CD4-positive, alpha-beta T cell treated with Interleukin-4 for 4 hours (primary cell): ENCODE data around the gene FUOM.

ENCODE experiments used
- DNase-seq: peaks from one replicate; pipeline ENCODE4 v3.0.0-alpha.2; 2020

FUOM gene

DNA sequence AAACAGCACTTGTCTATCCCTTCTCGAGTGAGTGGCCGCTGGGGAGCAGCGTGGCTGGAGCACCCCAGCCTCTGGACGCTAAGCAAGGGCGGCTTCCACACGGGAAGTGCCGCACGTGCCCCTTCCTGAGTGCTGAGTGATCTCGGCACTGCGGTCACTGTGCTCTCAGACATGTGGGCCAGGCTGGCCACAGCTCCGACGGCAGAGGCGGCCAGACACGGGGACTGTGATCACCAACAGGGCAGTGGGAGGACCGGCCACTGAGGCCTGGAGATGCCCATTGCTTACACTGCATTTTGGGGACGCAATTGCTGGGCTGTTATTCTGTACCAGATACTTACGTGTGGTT is 8.3 kb upstream of the FUOM start:
- no peak for DNase-seq

DNA sequence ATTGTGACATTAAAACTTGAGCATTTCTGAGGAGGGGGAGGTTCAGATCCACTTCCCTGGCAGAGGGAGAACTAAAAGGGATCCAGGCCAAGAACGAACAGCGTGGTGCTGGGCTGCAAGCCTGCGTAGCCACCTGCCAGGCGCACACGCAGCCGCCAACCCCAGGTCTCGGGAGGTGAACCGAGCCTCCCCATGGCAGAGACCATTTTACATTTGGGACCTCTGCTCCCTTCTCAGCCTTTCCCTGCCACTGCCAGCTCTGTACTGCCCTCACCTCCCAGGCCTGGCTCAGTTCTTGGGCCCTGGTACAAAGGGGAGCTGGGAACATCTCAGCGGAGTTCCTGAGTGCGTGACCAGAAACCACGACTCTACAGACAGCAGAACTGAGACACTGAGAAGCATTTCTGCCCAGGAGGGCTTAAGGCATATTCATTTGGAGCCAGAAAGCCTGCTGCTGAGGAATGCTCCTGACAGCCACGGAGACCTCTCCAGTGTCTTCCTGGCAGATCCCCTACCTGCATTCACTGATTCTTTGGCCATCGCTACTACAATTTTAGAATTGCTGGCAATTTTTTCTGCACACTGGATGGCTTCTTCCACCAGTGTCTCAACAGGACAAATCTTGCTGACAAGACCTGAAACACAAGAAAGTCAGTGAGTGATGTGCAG is 7.8 kb upstream of the FUOM start:
- no peak for DNase-seq

DNA sequence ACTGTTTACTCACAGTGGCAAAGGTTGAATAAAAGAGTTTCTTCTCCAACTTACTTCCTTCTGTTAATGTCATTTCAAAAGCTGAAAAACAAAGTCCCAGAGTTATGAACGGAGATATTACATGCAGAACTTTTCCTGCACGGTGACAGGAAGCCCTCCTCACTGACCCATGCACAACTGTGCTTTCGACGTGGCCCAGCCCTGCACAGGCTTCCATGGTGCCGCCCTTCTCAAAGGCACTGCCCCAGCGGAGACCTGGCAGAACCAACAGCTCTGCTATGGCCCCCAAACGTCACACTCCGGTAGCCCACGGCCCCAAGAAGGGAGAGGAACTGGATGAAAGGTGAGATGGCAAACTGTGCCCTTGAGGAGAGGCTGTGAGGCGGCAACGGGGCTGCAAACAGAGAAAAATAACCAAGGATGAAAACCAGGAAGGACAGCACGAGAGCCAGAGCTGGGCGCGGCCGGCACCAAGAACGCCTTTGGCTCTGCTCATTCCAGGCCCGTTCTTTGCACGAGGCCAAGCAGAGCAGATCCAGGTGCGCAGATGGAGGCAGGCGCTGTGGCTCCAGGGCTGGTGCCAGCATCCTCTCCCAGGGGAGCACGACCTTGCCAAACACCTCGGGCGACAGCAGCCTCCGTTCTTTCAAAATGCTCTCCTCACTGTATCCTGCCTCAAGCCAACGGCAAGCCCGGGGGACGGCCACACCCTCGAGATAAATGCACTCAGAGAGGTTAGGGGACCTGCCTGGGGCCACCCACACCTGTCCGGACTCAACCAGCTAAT is 7.0 kb upstream of the FUOM start:
- DNase-seq = no peak

DNA sequence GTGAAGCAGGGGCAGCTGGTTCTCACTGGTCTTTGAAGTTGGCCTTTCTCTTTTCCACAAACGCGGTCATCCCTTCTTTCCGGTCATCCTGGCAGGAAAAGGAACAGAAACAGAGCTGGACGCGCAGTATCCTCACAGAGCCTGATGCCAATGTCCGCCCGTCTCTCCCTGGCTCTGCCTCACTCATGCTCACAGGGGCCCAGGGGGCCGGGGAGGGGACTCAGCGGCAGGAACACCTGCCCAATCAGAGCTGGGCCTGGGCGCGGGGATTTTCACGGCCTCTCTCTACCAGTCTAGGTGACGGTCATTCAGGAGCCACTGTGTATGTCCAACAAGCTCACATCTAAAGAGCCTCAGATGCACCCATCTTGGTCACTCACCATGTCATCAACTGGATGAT is 5.0 kb upstream of the FUOM start:
- no peak for DNase-seq

DNA sequence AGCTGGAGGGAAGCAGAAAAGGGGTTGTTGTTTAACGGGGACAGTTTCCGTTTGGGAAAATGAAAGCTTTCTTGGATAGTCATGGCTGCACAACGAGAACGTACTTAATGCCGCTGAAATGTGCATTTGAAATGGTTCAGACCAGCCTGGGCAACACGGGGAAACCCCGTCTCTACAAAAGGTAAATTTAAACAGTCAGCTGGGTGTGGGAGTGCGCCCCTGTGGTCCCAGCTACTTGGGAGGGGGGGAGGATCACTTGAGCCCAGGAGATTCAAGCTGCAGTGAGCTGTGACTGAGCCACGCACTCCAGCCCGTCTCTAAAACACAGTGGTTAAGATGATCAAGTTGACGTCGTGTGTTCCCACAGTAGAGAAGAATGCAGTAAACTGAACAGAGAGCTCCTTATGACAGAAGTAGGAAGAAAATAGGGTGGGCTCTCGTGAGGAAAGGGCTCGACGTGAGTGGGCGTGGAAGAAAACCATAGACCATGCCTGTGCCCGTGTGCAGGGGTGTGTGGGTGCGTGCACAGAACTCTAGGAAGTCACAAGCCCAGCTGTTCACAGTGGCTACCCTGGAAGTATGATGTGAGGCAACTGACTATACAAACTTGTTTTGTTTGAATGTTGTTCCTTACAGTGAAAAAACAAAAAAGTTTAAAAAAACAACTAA is 4.1 kb upstream of the FUOM start:
- no peak for DNase-seq

DNA sequence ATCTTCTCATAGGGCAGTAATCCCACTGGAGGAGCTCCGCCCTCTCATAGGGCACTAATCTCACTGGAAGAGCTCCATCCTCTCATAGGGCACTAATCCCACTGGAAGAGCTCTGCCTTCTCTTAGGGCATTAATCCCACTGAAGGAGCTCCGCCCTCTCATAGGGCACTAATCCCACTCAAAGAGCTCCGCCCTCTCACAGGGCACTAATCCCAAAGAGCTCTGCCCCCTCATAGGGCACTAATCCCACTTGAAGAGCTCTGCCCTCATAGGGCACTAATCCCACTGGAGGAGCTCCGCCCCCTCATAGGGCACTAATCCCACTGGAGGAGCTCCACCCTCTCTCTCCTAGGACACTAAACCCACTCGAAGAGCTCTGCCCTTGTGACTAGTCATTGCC is 3.4 kb upstream of the FUOM start:
- DNase-seq = no peak

DNA sequence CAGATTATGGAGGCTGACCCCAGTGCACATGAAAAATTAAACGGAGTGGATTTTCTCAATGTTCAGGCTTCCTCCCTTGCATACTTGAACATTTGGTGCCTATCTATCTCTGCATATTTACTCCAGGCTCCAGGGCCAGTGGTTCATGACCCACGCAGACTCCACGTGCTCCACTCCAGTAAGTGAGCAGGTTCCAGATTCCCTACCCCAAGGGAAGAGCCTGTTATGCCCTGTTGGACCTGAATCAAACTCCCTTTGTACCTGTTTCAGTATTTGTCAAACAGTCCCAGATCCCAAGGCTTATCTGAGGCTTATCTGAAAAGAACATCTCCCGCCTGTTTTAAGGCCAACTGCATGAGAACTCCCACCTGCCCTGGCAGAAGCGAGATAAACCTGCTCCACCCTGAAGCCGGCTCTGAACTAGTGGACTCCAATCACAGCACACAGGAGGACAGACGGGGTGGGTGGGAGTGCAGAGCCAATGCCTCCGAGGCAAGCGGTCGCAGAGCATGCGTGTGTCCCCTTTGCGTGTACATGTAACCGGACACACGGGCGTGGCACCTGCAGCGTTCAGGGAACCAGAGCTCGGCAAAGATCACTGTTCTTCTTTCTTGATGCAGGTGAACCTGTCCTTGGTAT is 2.3 kb upstream of the FUOM start:
- no peak for DNase-seq

DNA sequence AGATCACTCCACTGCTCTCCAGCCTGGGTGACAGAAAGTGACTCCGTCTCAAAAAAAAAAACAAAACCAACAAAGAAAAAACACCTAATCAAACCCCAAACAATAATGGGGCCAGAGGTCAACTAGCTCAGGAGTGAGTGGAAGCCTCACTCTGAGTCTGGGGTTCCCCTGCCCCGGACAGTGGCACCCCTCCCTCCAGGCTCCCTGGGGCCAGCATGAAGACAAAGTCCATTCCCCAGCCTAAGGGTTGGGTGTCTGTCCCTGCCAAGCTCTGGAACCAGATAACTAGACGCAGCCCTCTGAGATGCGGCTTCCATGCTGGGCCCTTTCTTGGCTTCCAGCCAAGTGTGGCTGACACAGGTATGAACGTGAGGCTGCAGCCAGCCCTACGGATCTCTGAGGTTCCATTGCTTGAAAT is 1.7 kb upstream of the FUOM start:
- DNase-seq = peak; percentile 30

DNA sequence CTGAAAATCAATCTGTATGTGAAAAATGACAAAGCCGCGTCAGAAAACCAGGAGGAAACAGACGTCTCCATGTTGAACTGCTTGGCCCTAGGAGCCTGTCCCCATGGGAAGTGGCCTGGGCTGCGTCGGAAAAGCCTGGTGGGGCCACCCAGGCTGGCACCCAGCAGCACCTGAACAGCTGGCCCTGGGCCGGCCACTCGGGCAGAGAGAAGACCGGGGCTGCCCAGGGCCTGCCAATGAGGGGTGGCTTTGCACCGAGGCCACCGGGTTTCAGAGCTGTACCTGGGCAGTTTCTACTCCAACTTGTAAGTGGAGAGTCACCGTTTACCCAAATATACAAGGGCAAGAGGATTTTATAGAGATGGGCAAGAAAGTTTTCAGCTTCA is 1.1 kb upstream of the FUOM start:
- DNase-seq = no peak

DNA sequence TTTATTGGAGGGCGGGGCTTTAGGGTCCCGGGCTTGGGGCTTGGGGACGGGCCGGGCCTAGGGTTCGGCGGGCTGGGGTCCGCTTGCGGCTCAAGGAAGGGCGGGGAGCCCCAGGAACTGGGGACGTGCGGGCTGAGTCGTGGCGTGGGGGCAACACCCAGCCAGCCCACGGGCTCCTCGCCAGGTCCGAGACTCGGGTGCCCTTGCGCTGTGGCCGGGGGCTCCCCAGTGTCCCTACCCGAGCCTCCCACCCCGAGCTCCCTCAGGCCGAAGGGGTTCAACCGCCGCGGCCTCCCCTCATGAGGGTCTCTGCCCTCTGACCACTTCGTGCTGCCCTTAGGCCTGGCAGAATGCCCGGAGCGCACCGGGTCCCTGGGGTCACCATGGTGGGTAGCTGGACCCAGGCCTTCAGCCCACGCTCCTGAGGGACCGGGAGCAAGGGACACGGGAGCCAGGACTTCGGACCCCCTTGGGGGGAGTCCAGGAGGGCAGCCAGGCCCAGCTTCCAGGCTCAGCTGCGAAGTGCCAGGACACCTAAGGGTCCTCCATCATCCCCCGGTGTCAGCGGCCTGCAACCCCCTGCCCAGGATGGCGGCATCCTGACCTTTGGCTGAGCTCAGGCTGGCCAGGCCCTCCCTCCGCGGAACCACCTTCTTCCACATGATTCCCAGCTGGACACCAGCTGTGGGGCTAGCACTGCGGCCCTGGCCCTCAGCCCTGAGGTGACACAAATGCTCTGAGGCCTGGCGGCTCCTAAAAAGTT is 524 bp upstream of the FUOM start:
- DNase-seq = no peak

DNA sequence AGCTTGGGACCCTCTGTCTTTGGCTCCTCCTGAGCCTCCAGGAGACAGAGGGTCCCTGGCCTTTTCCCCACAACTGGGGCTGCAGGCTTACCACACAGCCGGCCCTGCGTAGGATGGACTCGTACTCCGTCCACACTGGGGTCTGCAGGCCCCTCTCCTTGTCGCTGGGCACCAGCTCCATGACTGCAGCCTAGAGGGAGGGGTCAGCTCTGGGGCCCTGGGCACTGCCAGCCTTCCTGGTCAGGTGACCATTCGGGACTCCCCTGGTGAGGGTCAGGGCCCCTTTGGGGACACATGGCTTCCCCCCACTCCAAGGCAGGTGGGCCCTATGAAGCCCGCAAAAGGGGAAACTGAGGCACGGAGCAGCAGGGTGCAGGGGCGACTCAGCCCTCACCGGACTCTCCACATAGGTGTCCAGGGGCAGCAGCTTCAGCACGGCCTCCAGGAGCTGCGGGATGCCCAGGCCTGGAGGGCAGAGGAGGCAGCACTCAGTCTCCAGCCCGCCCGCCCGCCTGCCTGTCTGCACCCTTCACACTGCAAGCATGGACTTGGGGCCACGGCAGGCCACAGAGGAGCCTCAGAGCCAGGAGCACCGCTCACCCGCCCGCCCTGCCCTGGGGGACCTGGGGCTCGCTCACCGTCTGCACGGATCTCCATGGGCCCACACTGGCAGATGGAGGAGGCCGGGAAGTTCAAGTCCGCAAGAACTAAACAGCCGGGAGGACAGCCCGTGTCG is 1.1 kb downstream of the FUOM start:
- DNase-seq = no peak

DNA sequence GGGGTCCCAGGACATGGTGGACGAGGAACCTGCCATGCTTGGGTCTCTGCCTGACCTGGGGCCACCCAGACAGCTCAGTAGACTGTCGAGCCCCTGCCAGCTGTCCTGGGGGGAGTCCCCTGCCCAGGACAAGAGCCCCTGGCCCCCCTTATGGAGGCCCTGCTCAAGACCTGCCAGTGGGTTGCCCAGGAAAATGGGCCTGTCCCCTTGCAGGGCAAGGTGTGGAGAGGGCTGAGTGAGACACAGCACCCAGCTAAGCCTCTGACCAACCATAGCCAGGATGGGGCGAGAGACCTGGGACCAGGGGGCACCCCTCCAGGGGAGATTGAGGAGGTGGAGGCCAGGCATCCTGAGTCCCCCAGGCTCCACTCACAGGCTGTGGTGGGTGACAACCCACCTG is 1.8 kb downstream of the FUOM start:
- no peak for DNase-seq

DNA sequence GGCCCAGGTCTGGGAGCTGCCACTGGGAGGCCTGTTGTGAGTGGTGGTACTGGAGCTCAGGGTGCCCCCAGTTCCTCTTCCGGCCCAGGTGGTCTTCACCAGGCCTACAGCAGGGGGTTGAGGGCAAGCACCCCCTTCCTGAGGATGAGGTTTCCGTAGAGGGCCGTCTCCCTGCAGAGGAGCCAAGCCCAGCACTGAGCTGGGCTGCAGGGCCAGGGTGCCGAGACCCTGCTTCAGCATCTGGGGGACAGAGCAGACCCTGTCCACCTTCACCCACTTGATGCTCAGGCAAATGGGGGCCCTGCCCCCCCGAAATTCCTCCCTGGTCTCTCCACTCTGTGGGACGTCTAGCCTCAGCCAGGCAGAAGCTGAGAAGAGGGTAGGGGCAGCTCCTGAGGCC is 2.6 kb downstream of the FUOM start:
- no peak for DNase-seq

DNA sequence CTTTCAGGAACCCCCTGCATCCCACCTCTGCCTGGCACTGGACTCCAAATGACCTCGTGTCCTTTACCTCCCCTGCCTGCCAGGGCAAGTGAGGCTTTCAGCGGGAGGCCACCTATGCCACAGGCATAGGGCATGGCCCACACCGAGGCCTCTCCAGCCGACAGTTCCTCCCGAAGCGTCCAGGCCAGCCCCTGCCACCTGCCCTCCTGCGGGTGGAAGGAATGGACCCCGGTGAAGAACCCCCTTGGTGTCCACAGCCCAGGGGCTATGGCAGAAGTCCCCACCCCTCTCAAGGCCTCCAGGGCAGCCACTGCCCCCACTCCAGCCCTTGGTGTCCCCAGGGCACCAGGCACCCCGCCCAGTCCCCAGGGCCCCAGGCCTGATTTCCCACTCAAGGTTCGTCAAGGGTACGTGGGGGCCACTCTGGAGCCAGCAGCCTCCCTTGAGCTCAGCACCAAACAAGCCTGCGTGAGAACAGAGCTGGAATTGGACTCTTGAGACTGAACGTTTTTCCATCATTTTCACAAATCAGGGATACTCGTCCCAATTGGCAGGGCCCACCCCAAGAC is 3.1 kb downstream of the FUOM start:
- DNase-seq = no peak

DNA sequence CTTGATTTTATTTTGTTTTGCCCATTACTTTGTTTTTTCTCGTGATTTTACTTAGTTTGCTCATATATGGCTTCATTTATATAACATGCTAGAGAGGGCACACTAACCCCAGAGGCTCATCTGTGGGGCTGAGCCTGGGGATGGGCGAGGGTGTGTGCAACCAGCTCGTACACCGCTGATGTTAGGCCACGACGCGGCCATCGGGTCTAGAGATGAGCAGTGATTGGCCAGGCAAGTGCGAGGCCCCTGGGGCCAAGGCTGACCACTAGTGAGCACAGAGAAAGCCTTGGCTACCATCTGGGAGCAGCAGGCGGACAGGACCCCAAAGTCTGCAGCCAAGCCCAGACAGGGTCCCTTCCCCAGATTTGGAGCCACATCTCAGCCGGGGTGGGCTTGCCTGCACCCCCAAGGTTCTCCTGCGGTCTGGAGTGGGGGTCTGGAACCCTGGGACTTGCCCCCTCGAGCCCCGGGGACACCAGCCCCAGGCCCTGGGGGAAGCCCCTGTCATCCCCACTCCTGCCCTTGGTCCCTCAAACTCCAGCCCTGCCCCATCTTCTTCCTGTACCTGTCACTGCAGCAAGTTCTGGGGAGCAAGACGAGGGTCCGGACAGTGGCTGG is 3.7 kb downstream of the FUOM start:
- DNase-seq = no peak

DNA sequence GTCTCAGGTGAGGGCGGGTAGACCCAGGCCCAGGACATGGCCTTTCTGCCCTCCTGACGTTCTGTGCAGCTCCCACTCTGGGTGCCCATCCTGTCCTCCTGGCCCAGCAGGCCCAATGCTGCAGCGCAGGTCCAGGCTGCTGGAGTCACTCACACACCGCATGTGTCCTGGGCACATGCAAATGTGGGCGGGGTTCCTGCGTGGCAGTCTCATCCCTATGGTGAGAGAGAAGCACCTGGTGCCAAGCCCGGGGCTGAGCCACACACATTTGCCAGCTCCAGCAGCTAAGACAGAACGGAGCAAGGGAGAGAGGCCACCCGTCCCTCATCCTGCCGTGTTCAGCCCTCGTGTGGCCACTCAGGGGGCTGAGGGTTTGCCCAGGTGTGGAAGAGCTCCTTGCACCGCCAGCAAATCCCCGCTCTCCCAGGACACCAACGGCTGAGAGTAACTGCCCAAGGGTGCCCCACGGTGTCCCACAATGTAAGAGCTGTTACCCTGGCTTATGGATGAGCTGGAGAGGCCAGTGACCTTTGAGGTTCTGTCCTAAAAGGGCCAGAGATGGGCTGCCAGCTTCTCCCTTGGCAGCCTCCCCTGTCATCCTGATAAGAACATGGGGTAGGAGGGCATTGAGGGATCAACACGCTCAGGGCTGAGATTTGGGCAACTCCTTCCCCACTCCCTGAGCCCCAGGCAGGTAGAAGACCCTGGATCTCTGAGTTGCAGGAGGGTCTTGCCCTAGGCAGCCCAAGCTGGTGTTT is 4.4 kb downstream of the FUOM start:
- no peak for DNase-seq

DNA sequence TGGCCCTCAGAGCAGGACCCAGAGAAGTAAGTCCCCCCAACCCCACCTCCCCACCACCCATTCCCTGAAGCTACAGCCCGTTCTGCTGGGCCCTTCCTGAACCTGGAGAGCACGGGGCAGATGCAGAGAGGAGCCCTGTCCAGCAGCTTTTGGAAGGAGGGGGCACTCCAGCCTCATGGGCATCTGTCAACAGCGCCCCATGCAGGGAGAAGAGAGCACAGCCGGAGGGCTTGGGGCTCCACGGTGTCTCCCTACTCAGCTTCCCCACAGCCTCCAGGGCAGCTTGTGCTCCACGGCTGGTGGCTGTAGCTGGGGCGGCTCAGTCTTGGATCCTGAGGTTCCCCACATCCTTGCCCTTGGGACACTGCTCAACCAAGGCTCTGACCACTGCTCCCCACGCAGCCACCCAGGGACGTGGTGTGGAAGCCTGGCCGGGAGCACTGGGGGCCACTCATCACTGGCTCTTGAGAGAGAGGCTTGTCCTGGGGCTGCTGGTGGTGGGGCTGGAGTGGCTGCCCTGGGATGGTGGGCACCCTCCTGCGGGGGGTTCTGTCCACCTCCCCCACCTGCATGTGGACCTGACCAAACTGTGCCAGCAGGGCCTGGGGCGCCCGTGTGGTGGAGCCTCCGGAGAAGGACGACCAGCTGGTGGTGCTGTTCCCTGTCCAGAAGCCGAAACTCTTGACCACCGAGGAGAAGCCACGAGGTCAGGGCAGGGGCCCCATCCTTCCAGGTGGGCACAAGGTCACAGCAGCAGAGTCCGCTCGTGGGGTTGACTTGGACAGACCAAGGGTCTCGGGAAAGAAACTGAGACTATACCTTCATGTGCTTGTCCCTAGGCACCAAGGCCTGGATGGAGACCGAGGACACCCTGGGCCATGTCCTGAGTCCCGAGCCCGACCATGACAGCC is 6.2 kb downstream of the FUOM start:
- DNase-seq = no peak

DNA sequence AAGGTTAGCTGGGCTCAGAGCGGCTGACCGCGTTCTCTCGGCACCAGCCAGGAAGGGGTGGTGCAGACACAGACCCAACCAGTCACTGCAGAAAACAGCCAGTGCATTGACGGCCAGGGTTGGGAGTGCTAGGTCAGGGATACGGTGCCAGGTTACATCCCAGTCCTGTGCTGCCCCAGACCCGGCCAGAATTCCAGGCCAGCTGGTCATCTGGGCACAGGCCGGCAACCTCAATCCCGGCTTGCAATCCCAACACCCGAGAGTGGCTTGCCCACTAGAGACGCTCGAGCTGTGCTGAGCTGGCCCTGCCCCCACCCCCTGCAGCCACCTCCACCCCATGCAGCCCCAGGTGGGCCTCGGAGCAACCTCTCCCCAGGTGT is 6.9 kb downstream of the FUOM start:
- DNase-seq = no peak

DNA sequence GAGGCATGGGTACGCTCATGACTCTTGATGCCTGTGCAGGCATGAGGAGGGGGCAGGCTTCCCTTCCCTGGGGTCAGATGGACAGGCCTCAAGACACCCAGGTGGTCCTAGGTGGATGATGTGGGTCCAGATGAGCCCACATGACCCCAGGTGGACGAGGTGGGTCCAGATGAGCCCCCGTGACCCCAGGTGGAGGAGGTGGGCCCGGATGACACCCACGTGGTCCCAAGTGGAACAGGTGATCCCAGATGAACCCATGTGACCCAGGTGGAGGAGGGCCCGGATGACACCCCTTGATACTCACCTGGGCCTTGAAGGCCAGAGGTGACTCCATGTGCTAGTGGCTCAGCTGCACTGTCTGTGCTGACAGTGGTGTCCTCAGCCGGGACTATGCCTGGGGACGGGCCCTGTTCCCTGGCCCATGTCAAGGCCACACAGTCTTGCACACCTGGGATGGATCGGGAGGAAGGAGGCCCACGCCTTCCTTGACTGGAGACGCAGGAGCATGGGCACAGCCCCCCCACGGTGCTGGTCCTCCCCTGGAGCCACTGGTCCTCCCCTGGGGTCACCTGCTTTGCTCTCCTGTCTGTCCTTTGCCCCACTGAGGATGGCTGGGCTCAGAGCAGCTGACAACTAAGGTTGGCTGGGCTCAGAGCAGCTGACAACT is 7.4 kb downstream of the FUOM start:
- no peak for DNase-seq
